ENCODE data around the gene NUDT1.

- no peak for TF ChIP-seq CTCF (IDR thresholded peaks at IDR 0.05; ENCODE audit: insufficient read depth, low read length, poor library complexity, severe bottlenecking)
- no peak for TF ChIP-seq EZH2phosphoT487 (conservative IDR thresholded peaks at IDR 0.05; ENCODE audit: low read length)
Measured at GRCh38 chr7:2289621-2290020, 47.6 kb downstream of the NUDT1 start.

All from SU-DHL-6 (cell line).